Measurements from ENCODE around the gene ITM2C.

Gene ITM2C

GRCh38 chr2:230864605-230865306 is at the start of gene ITM2C:
TSS of gene ITM2C (plus strand) at chr2:230864942. CDS start at chr2:230865026, 84 bp downstream.
- Histone ChIP-seq H3K27ac (ENCODE audit: low read length) (no peak within 1 kb of the TSS), H3K4me3 (ENCODE audit: low read length in 2 of 2) (peak within 1 kb of the TSS; percentile 73 to 81), H3K4me1 (ENCODE audit: control insufficient read depth, insufficient read depth, low read length) (peaks cover 30% of the 10 kb centered on the region), H3K9me3 (ENCODE audit: control insufficient read depth in 2 of 2, low read length in 2 of 2) (no peaks in the 10 kb centered on the region), H3K27me3 (ENCODE audit: control insufficient read depth in 1 of 2, insufficient read depth in 2 of 2, low read length in 2 of 2) (no peaks in the 10 kb centered on the region), H3K9ac (ENCODE audit: low read length in 2 of 2) (peak within 1 kb of the TSS; percentile 60 to 62), H3K36me3 (ENCODE audit: control insufficient read depth in 2 of 2, insufficient read depth in 2 of 2, low read length in 2 of 2) (no peaks in the 10 kb centered on the region)

GRCh38 chr2:230815088-230815487 is 49.7 kb upstream of the ITM2C start:
- Histone ChIP-seq H3K9me3 (ENCODE audit: control insufficient read depth in 2 of 2, low read length in 2 of 2) (no peaks in the 10 kb centered on the region), H3K4me1 (ENCODE audit: control insufficient read depth, insufficient read depth, low read length) (no peaks in the 10 kb centered on the region), H3K27ac (ENCODE audit: low read length) (no peak overlapping the region), H3K9ac (ENCODE audit: low read length in 2 of 2) (no peak overlapping the region), H3K4me3 (ENCODE audit: low read length in 2 of 2) (no peak overlapping the region), H3K36me3 (ENCODE audit: control insufficient read depth in 2 of 2, insufficient read depth in 2 of 2, low read length in 2 of 2) (peaks cover 28 to 40% of the 10 kb centered on the region in 2 donors), H3K27me3 (ENCODE audit: control insufficient read depth in 1 of 2, insufficient read depth in 2 of 2, low read length in 2 of 2) (no peaks in the 10 kb centered on the region)

- no peaks in the 10 kb centered on the region for H3K27me3 ChIP-seq (ENCODE audit: control insufficient read depth in 1 of 2, insufficient read depth in 2 of 2, low read length in 2 of 2)
- no peak overlapping the region for H3K4me3 ChIP-seq (ENCODE audit: low read length in 2 of 2)
- H3K9ac ChIP-seq (ENCODE audit: low read length in 2 of 2), result no peak overlapping the region
- H3K27ac ChIP-seq (ENCODE audit: low read length), result no peak overlapping the region
- H3K36me3 ChIP-seq (ENCODE audit: control insufficient read depth in 2 of 2, insufficient read depth in 2 of 2, low read length in 2 of 2), result peaks cover 23 to 27% of the 10 kb centered on the region in 2 donors
- H3K4me1 ChIP-seq (ENCODE audit: control insufficient read depth, insufficient read depth, low read length), result no peaks in the 10 kb centered on the region
- H3K9me3 ChIP-seq (ENCODE audit: control insufficient read depth in 2 of 2, low read length in 2 of 2), result no peaks in the 10 kb centered on the region
Observed at GRCh38 chr2:230816735-230817134, 48.0 kb upstream of the ITM2C start.

GRCh38 chr2:230819433-230819832 is 45.3 kb upstream of the ITM2C start:
- Histone ChIP-seq H3K4me3 (ENCODE audit: low read length in 2 of 2) (no peak overlapping the region), H3K27ac (ENCODE audit: low read length) (no peak overlapping the region), H3K36me3 (ENCODE audit: control insufficient read depth in 2 of 2, insufficient read depth in 2 of 2, low read length in 2 of 2) (peaks cover 13 to 20% of the 10 kb centered on the region in 2 donors), H3K27me3 (ENCODE audit: control insufficient read depth in 1 of 2, insufficient read depth in 2 of 2, low read length in 2 of 2) (no peaks in the 10 kb centered on the region), H3K9ac (ENCODE audit: low read length in 2 of 2) (no peak overlapping the region), H3K4me1 (ENCODE audit: control insufficient read depth, insufficient read depth, low read length) (no peaks in the 10 kb centered on the region), H3K9me3 (ENCODE audit: control insufficient read depth in 2 of 2, low read length in 2 of 2) (no peaks in the 10 kb centered on the region)

GRCh38 chr2:230821261-230821990 is 43.3 kb upstream of the ITM2C start:
- Histone ChIP-seq H3K4me1 (ENCODE audit: control insufficient read depth, insufficient read depth, low read length) (no peaks in the 10 kb centered on the region), H3K4me3 (ENCODE audit: low read length in 2 of 2) (no peak overlapping the region), H3K27ac (ENCODE audit: low read length) (no peak overlapping the region), H3K9ac (ENCODE audit: low read length in 2 of 2) (no peak overlapping the region), H3K36me3 (ENCODE audit: control insufficient read depth in 2 of 2, insufficient read depth in 2 of 2, low read length in 2 of 2) (peaks cover 8 to 16% of the 10 kb centered on the region in 2 donors), H3K27me3 (ENCODE audit: control insufficient read depth in 1 of 2, insufficient read depth in 2 of 2, low read length in 2 of 2) (no peaks in the 10 kb centered on the region), H3K9me3 (ENCODE audit: control insufficient read depth in 2 of 2, low read length in 2 of 2) (no peaks in the 10 kb centered on the region)

GRCh38 chr2:230821991-230822520 is 42.7 kb upstream of the ITM2C start:
- Histone ChIP-seq H3K27me3 (ENCODE audit: control insufficient read depth in 1 of 2, insufficient read depth in 2 of 2, low read length in 2 of 2) (peaks cover 3% of the 10 kb centered on the region in 2 donors), H3K9ac (ENCODE audit: low read length in 2 of 2) (no peak overlapping the region), H3K9me3 (ENCODE audit: control insufficient read depth in 2 of 2, low read length in 2 of 2) (no peaks in the 10 kb centered on the region), H3K4me3 (ENCODE audit: low read length in 2 of 2) (no peak overlapping the region), H3K36me3 (ENCODE audit: control insufficient read depth in 2 of 2, insufficient read depth in 2 of 2, low read length in 2 of 2) (peaks cover 8 to 16% of the 10 kb centered on the region in 2 donors), H3K27ac (ENCODE audit: low read length) (no peak overlapping the region), H3K4me1 (ENCODE audit: control insufficient read depth, insufficient read depth, low read length) (no peaks in the 10 kb centered on the region)

- H3K9me3 ChIP-seq (ENCODE audit: control insufficient read depth in 2 of 2, low read length in 2 of 2), result no peaks in the 10 kb centered on the region
- peaks cover 6 to 8% of the 10 kb centered on the region in 2 donors for H3K36me3 ChIP-seq (ENCODE audit: control insufficient read depth in 2 of 2, insufficient read depth in 2 of 2, low read length in 2 of 2)
- H3K27ac ChIP-seq (ENCODE audit: low read length), result no peak overlapping the region
- H3K4me1 ChIP-seq (ENCODE audit: control insufficient read depth, insufficient read depth, low read length), result peaks cover 7% of the 10 kb centered on the region
- no peak overlapping the region for H3K4me3 ChIP-seq (ENCODE audit: low read length in 2 of 2)
- no peak overlapping the region for H3K9ac ChIP-seq (ENCODE audit: low read length in 2 of 2)
- H3K27me3 ChIP-seq (ENCODE audit: control insufficient read depth in 1 of 2, insufficient read depth in 2 of 2, low read length in 2 of 2), result peaks cover 8 to 14% of the 10 kb centered on the region in 2 donors
Observed at GRCh38 chr2:230823264-230823964, 41.3 kb upstream of the ITM2C start.

GRCh38 chr2:230824406-230824978 is 40.2 kb upstream of the ITM2C start:
- H3K4me3 ChIP-seq (ENCODE audit: low read length in 2 of 2), result peak overlapping the region; percentile 65 to 70
- no peak overlapping the region for H3K27ac ChIP-seq (ENCODE audit: low read length)
- H3K9ac ChIP-seq (ENCODE audit: low read length in 2 of 2), result peak overlapping the region; percentile 46 to 60

GRCh38 chr2:230825354-230825753 is 39.4 kb upstream of the ITM2C start:
- no peak overlapping the region for H3K4me3 ChIP-seq (ENCODE audit: low read length in 2 of 2)
- no peak overlapping the region for H3K27ac ChIP-seq (ENCODE audit: low read length)
- no peaks in the 10 kb centered on the region for H3K9me3 ChIP-seq (ENCODE audit: control insufficient read depth in 2 of 2, low read length in 2 of 2)
- H3K36me3 ChIP-seq (ENCODE audit: control insufficient read depth in 2 of 2, insufficient read depth in 2 of 2, low read length in 2 of 2), result peaks cover 0 to 2% of the 10 kb centered on the region in 2 donors
- no peak overlapping the region for H3K9ac ChIP-seq (ENCODE audit: low read length in 2 of 2)
- H3K4me1 ChIP-seq (ENCODE audit: control insufficient read depth, insufficient read depth, low read length), result peaks cover 10% of the 10 kb centered on the region
- peaks cover 25 to 29% of the 10 kb centered on the region in 2 donors for H3K27me3 ChIP-seq (ENCODE audit: control insufficient read depth in 1 of 2, insufficient read depth in 2 of 2, low read length in 2 of 2)

More at GRCh38 chr2:230824406-230824978, 40.2 kb upstream of the ITM2C start:
- Histone ChIP-seq H3K4me1 (ENCODE audit: control insufficient read depth, insufficient read depth, low read length) (peaks cover 10% of the 10 kb centered on the region), H3K36me3 (ENCODE audit: control insufficient read depth in 2 of 2, insufficient read depth in 2 of 2, low read length in 2 of 2) (peaks cover 0 to 2% of the 10 kb centered on the region in 2 donors), H3K27me3 (ENCODE audit: control insufficient read depth in 1 of 2, insufficient read depth in 2 of 2, low read length in 2 of 2) (peaks cover 17 to 24% of the 10 kb centered on the region in 2 donors), H3K9me3 (ENCODE audit: control insufficient read depth in 2 of 2, low read length in 2 of 2) (no peaks in the 10 kb centered on the region)

- Histone ChIP-seq H3K27ac (ENCODE audit: low read length) (no peak overlapping the region), H3K36me3 (ENCODE audit: control insufficient read depth in 2 of 2, insufficient read depth in 2 of 2, low read length in 2 of 2) (no peaks in the 10 kb centered on the region), H3K27me3 (ENCODE audit: control insufficient read depth in 1 of 2, insufficient read depth in 2 of 2, low read length in 2 of 2) (peaks cover 29 to 30% of the 10 kb centered on the region in 2 donors), H3K9me3 (ENCODE audit: control insufficient read depth in 2 of 2, low read length in 2 of 2) (no peaks in the 10 kb centered on the region), H3K9ac (ENCODE audit: low read length in 2 of 2) (no peak overlapping the region), H3K4me3 (ENCODE audit: low read length in 2 of 2) (peak overlapping the region in 1 of 2 donors; percentile 52), H3K4me1 (ENCODE audit: control insufficient read depth, insufficient read depth, low read length) (peaks cover 10% of the 10 kb centered on the region)
Observed at GRCh38 chr2:230827774-230828271, 36.9 kb upstream of the ITM2C start.
